DMS 273 (cell line): ENCODE results near the gene ABHD16B.

Experiments
- DNase-seq: peaks from one replicate; lab custom pipeline; 2025; ENCODE audit not compliant: unreplicated experiment; lab: John Stamatoyannopoulos, UW

The ABHD16B gene

DNA sequence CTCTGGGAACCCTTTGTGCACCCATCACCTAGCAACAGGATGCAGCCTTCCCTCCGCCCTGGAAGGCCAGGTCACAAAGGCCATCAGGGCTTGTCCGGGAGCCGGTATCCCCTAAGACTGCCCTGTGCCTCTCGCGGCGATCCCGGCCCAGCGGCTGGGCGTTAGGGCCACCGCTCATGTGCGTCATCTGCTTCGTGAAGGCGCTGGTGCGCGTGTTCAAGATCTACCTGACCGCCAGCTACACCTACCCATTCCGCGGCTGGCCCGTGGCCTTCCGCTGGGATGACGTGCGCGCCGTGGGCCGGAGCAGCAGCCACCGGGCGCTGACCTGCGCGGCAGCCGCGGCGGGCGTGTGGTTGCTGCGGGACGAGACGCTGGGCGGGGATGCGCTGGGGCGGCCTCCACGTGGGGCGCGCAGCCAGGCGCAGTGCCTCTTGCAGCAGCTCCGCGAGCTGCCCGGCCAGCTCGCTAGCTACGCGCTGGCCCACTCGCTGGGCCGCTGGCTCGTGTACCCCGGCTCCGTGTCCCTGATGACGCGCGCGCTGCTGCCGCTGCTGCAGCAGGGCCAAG lies at the start of gene ABHD16B:
ABHD16B (plus strand) TSS at position 134 of the 570 bp plus-strand sequence; CDS start at position 177, 43 bp downstream.
- DNase-seq = no peak

DNA sequence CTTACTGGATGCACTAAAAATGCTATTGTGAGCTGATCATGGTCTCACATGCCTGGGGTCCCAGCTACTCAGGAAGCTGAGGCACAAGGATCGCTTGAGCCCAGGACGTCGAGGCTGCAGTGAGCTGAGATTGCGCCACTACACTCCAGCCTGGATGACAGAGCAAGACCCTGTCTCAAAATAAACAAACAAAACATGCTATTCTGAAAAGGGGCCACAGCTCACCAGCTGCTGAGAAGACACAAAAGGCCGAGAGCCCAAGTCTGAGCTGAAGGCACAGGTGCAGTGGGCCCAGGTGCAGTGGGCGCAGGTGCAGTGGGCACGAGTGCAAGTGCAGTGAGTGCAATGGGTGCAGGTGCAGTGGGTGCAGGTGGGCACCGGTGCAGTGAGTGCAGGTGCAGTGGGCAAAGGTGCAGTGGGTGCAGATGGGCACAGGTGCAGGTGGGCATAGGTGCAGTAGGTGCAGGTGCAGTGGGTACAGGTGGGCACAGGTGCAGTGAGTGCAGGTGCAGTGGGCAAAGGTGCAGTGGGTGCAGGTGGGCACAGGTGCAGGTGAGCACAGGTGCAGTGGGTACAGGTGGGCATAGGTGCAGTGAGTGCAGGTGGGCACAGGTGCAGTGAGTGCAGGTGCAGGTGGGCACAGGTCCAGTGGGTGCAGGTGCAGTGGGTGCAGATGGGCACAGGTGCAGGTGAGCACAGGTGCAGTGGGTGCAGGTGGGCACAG lies 46.2 kb upstream of the ABHD16B start:
- no peak for DNase-seq

DNA sequence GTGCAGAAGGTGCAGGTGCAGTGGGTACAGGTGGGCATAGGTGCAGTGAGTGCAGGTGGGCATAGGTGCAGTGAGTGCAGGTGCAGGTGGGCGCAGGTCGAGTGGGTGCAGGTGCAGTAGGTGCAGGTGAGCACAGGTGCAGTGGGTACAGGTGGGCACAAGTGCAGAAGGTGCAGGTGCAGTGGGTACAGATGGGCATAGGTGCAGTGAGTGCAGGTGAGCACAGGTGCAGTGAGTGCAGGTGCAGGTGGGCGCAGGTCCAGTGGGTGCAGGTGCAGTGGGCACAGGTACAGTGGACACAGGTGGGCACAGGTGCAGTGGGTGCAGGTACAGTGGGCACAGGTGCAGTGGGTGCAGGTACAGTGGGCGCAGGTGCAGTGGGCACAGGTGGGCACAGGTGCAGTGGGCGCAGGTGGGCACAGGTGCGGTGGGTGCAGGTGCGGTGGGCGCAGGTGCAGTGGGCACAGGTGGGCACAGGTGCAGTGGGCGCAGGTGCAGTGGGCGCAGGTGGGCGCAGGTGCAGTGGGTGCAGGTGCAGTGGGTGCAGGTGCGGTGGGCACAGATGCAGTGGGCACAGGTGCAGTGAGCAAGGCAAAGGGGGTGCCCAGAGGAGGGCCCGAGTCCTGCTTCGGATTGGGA lies 45.6 kb upstream of the ABHD16B start:
- no peak for DNase-seq

DNA sequence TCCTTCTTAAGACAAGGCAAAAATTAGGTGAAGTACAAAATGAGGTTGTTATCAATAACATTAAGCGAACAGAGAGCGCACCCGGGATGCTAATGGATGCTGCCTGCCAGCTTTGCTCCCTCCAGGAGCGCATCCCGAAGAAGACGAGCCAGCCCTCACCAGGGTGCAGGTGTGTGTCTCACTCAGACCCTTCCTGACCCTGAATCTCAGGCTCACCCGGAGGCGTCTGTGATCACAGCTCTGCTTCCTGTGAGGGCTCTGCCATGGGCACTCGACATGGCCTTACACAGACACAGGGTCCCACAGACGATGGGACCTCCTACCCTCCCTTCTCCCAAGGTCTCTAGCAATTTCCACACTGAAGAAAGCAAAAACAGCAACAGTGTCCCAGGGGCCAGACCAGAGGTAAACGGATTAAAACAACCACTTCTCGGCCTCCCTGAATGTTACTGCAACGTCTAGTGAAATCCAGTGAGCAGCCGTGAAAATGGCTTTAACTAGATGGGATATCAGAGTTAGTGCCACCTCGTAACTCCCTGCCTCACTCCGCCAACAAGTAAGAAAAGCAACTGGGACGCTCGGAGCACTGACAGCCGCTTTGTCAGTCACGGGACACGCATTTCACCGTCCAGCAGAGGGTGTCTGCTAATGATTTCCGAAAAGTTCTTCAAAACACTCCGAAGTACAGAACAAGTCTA lies 41.9 kb upstream of the ABHD16B start:
- no peak for DNase-seq

DNA sequence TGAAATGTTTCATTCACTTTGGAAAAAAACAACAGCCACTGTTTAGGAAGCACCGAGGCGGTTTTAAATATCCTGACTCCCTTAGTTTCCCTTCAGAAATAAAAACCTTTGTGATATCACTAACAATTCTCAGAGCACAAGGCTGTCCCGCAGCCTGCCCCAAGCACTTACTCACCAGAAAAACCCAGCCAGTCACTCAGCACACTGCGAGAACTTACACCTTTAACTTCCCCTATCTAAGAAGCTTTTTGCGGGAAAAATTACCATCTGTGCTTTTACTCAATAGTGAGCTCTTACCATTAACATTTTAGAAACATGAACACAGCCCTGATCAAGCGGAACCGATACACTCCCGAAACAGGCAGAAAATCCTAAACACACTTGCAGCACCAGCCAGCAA lies 39.5 kb upstream of the ABHD16B start:
- DNase-seq = no peak

DNA sequence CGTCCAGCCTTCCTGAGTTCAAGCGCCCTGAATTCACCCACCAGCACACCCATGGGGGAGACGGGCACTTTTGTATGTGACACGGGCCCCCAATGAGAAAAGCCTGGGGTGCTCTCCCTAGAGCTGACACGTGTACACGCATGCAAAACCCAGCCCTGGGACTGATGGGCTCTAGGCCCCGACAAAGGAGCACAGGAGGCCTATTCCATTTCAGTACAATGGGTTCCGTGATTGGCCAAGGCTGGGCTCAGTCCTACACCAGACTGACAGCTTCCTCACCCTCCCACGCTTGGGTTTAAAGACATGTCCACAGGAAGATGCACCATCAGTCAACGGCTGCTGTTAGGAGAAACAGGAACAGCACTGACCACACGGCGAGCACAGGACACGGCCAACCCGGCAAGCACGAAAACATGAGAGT lies 39.0 kb upstream of the ABHD16B start:
- DNase-seq = no peak

DNA sequence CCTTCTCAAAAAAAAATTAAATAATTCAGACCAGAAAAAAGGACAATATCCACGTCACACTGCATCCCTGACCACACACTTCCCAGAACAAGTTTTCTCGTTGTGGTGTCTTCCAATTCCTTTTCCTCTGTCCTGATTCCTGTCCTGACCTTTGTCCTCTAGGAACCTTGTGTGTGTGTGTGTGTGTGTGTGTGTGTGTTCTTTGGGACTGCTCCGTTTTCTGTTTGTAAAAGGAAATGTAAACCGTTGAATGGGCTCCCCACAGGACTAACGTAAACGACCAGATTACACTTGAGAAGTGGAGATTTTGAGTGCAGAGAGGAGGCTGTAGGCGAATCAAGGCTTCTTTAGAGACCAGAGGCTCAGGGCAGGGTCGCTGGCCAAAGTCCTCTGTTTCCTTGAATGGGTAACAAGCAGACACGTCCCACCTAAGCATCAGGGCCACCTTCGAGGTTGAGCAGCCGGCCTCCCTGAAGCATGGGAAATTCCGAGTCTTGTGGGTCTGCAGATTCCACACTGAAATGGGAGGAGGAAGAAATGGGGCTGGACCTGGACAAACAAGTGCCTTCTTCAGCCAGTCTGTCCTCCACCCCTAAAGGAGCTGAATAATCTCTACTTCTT lies 37.5 kb upstream of the ABHD16B start:
- DNase-seq = no peak

DNA sequence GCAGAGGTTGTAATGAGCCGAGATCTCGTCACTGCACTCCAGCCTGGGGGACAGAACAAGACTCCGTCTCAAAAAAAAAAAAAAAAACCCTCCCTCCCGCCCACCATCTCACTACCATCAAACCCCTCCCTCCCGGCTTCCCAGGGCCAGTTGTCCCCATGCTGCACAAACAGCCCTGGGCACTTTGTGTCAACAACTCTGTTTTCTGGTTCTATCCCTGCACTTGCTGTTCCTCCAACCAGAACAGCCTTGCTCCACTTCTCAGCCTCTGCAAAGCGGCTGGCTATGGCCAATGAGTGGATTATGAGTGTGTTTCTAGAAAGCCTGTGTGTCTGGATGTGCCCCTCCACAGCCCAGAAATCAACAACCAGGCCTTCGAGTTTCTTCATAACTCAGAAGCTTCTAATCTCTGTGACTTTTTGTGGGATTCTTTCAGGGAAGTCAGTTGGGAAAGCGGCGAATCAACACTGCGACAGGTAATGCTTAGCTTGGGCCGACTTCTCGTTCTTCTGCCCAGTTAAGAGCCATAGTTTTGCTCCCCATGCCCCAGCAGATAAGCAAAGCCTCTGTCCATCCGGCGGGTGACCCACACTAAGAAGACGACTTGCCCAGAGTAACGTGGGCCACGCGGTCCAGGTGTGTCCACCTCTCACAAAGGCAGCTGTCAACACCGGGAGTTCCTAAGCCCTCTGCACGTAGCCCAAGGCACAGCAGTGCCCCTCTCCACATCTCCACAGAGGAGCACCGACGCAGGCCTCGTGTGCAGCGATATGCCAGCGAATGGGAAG lies 35.8 kb upstream of the ABHD16B start:
- DNase-seq = no peak

DNA sequence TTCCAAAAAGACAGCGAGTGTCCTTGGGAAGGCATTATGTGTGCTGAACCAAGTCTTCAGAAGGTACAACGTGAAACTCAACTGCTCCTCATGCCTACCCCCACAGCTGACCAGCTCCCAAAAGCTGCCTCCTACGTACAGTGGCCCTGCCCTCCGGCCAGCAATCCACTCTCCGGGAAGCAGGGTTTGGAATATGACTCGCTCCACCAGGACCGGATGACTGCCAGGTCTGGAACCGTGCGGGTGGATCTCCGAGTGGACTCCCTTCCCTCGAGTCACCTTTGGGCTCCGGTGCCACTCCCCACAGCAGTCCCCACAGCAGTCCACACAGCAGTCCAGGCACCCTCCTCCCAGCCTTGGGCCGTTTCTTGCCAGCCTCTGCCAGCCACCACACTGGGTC lies 34.5 kb upstream of the ABHD16B start:
- DNase-seq = no peak

DNA sequence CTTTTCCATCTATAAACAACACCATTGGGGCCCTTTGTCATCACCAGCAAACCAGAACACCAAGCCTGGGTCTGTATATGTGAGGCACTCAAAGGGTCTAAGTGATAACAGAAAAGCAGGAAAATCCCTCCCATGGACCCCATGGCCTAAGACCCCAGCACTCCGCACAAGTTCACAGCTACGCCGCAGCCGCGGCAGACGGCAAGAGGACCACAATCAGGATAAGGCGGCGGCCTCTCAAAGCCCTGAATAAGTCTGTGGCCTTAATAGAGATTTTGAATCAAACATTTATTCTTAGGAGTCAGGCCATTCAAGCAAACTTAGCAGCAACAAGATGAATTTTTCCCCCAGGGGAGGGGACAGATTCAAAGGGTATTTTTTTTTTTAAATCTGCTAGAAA lies 33.2 kb upstream of the ABHD16B start:
- DNase-seq = no peak

DNA sequence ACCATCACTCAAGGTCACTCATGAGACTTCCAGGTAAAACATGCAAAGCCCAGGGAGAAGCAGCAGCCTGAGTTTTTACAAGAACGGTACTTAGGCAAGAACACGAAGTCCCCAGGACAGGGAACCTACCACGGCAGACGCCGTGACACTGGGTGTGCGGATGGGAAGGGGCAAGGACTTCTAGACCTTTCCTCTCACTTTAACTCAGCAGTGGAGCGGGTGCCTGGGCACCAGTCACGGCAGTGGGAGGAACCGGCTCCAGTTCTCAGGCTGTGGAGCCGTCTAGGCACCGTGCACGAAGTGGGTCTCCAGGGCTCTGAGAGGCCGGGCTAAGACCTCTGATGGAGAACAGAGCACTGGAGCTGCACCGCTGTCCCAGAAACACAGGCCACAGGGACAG lies 32.8 kb upstream of the ABHD16B start:
- DNase-seq = no peak

DNA sequence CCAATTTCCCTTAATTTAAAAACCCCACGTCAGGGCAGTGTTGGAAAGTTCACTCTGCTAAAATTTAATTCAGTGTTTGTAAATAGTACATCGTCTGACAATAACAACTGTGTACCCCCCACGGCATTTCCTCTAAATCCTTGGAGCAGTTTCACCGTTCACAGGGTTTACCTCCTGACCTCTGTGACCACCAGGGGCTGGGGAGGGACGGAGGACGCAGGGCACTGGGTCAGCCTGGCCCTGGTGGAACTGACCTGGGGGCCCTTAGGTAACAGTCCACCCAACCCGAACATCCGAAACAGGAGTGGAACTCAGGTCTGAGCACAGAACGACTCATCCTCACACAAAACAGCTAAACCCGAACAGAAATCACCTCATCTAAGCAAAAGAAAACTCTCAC lies 32.3 kb upstream of the ABHD16B start:
- no peak for DNase-seq

DNA sequence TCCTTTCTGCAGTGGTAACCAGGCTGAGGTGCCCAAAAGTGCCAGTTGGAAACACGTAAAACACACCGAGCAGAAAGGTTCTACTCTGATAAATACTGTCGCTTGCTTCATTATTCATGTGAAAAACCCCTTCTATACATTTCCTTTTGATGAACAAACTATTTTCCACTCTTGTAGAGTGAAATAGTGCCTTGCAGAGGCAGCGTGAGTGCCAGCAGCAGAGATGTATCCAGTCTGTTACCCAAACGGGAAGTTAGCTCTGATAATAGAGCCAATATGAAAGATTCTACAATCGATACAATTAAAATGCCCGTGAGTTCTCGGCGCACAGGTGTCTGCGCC lies 31.7 kb upstream of the ABHD16B start:
- no peak for DNase-seq

DNA sequence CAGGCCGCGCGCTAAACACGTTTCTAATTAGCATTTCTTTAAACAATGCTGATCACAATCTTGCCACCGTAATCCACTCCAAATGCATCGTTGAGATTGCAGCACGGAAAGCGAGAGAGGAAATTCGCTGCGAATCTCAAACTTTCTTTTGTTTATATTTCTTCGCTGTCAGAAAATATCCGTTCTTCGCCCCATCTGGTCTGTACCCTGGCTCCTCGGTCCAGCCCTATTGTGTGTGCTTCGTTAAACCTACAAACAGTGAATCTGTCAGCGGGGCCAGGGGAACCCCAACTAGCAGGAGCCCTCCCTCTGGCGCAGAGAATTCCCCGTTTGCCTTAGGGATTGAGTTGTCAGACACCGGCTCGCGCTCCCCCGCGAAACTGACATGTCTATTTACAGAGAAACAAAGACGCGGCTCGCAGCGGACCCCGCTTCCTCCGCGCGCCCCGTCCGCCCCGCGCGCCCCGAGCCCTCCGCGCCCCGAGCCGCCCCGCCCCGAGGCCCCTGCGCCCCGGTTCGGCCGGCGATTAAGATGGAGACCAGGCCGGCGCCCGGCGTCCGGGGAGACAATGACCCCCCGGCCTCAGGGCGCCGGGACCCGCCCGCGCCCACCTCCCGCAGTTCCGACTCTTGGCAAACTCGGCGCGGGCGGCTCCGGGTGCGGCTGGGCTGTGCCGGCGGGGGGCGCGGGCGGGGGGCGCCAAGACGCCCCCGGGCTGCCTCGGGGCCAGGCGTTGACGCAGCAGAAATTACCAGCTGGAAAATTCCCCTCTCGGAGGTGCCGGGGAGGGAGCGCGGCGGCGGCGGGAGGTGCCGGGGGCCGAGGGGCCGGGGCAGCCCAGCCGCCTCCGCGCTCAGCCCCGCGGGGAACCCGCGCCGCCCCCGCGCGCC lies 31.1 kb upstream of the ABHD16B start:
- peak; percentile 61 for DNase-seq

DNA sequence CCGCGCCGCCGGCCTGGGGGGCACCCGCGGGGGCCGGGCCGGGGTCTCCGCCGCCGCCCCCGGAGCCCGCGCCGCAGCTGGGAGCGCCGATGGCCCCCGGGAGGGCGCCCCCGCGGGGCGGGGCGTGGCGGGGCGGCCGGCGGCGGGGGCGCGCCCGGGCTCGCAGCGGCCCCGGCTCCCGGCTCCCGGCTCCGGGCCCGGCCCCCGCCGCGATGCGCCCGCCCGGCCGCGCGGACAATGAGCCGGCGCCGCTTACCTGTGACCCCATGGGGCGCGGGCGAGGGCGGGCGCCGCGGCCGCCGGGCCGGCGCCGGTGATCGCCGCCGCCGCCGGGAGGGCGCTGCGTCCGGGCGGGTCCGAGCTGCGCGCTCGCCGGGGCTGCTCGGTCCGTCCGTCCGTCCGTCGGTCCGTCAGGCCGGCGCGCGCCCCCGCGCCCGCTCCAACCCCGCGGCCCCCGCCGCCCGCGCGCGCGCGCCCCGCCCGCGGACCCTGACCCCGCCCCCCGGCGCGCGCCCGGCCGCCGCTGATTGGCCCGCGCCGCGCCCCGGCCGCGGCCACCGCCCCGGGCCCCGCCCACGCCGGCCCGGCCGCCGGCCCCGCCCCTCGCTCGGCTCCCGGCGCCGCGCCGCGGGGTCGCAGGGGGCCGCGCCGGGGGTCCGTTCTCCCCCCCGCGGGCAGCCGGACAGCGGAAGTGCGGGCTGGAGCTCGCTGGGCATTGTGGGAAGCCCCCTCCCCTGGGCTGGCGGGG lies 30.3 kb upstream of the ABHD16B start, which contains the start of gene ZBTB46:
ZBTB46 (minus strand) TSS at position 424 of the 748 bp plus-strand sequence. CDS start 40,507 bp downstream, outside the sequence.
- DNase-seq = peak; percentile 86

DNA sequence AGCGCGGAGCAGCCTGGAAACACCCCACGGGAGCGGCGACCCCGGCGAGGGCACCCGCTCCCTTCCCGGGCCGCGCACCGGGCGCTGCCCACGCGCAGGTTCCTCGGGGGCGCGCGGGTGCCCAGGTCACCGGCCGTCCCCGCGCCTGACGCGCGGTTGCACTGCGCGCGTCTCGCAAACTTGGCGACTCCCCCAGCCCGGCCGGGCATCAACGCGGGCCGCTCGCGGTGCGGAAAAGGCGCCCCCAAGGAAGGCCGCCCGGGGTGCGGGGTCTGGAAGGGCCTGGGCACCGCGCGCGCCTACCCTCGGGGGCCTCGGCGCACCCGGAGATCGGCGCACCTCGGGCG lies 29.7 kb upstream of the ABHD16B start:
- DNase-seq = peak; percentile 49

DNA sequence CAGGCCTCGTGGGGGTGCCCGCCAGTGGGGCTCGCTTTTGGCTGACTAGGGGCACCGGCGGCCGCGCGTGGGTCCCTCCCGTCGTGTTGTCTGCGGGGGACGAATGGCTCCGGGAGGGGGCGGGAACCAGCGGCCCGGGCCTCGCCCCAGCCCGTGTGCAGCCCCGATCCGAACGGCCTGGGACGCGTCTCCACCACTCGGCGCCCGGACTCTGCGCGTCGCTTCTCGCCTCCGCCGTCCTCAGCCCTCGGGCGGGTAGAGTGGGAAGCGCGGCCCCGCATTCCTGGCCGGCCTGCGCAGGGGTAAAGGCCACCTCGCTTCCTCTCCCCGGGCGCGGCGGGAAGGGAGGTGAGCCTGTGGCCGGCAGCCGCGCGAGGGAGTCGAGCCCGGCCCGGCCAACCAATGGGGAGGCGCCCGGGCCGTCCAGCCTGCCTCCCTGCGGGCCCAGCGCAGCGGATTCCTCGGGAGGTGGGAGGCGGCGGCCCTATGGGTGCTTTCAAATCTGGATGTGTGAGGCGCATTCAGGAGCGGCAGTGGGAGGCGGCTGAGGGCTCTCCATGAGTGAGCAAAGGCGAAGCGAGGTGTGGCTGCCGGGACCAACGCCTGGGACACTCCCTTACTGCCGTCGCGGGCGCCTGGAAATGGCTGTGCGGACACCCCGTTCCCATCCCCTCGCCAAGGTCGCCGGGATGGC lies 29.2 kb upstream of the ABHD16B start:
- DNase-seq = no peak

DNA sequence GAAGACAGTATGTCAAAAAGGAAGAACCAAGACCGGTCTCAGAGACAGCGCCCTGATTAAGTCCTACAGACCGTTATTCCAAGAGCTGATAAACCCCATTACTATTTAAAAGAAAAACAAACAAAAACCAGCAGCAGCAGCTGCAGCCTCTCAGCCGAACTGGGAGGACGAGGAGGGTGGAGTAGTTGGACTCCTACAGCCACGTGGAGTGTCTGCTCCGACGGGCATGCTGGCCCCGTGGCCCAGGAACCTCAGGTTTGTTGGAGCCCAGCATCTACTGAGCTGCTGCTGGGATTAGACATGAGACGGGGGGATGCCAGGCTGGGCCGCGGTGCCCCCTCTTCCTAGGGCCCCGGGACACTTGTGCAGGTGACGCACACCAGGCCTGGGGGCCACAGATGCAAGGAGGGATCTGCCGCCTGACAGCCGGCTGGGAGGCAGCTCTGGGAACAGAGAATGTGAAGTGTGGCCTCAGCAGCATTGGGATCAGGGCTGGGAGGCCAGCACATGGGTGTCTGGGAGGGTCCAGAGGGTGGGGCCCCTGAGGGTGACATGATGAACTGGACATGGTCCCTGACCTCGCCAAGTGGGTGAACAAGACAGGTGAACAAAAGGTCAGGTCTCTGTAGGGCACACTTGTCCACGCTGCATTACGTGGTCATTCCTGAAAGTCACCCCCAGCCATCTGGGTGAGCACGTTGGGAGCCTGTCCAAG lies 27.4 kb upstream of the ABHD16B start:
- peak; percentile 81 for DNase-seq
